ENCODE results near the gene SERPINA5. TPM values are rescaled to one million over a fixed set of nuclear protein-coding genes. Genes with fewer than 3 reads are reported as not detected.
"Not testable (repeated sequence)": the region's sequence is repeated elsewhere in the genome, so short reads cannot be mapped to it uniquely, and the experiment has no call there.

SERPINA5 gene
- total RNA-seq, 1 donor, result 0.09 TPM

DNA sequence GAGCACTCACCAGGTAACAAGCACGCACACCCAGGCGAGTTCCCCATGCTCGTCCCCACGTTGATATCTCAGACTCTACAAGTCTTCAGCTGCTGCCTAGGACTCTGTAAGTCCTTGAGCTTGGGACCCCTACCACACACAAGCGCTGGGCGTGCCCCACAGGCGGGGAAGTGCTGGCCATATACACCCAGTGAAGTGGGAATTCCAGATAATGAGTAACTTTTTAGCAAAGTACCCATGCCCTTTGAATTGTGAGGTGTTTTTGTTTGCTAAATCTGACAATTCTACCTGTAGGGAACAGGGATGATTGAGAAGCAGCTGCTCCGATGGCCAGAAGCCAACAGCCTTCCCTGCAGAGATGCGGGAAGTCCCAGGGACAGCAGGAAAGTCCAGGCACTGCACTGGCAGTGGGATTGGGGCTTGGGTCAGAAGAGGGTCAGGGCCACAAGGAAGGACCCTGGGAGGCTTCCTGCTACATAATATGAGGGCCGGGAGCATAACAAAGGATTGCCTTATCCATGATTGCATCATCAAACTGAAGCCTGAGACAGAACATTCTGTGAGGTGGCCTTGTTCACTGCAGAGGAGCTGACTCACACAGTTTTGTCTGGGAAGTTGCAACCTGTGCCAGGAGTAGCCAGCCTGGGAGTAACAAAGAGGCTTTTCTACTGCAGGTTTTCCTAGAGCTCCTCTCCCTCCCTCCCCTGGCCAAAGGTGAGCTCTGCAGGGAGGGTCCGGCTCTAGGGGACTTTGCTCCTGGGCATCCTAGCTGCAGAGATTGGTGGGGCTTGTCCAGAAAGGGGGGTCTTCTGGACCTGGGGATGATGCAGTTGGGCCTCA is 17.8 kb downstream of the SERPINA5 start:
- TF ChIP-seq, protein P1, sequence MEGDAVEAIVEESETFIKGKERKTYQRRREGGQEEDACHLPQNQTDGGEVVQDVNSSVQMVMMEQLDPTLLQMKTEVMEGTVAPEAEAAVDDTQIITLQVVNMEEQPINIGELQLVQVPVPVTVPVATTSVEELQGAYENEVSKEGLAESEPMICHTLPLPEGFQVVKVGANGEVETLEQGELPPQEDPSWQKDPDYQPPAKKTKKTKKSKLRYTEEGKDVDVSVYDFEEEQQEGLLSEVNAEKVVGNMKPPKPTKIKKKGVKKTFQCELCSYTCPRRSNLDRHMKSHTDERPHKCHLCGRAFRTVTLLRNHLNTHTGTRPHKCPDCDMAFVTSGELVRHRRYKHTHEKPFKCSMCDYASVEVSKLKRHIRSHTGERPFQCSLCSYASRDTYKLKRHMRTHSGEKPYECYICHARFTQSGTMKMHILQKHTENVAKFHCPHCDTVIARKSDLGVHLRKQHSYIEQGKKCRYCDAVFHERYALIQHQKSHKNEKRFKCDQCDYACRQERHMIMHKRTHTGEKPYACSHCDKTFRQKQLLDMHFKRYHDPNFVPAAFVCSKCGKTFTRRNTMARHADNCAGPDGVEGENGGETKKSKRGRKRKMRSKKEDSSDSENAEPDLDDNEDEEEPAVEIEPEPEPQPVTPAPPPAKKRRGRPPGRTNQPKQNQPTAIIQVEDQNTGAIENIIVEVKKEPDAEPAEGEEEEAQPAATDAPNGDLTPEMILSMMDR (IDR thresholded peaks at IDR 0.05; ENCODE audit: insufficient read depth, low read length), result peak; percentile 11
- H3K4me3 ChIP-seq (ENCODE audit: low read depth, low read length), result no peak overlapping the region
- peak; percentile 97 for DNase-seq (ENCODE audit: low read depth)

DNA sequence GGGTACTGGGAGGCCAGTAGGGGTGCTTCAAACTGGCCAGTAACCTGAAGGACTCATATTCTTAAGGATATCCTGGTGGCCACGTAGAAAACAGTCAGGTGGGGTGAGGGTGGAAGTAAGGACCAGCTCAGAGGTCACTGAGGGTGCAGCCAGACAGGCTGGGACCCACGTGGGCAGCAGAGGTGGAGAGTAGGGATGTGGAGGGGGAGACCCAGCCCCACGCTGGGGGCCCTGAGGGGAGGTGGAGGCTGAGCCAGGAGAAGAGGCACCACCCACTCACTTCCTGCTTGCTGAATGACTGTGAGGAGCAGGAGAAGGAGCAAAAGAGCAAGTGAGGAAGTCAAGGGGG is 18.4 kb downstream of the SERPINA5 start:
- no peak overlapping the region for H3K4me3 ChIP-seq (ENCODE audit: low read depth, low read length)
- DNase-seq (ENCODE audit: low read depth), result no peak
- TF ChIP-seq, protein P1 (IDR thresholded peaks at IDR 0.05; ENCODE audit: insufficient read depth, low read length), result no peak

DNA sequence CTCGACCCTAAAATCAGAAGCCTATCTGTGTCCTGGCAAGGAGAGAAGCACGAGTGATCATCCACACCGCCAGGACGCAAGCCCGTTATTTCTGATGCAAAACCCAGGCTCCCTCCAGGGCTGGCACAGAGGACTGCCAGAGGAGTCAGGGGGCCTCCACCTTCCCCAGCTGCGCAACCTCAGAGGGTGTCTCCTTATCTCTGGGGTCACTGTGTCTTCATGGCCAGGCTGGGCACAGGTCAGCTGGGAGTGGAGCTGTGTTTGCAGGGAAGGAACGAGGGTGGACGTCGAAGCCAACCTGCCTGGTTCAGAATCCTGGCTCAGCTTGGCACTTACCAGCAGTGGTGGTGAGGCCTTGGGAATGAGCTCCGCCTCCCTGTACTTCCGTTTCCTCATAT is 18.9 kb downstream of the SERPINA5 start:
- no peak for DNase-seq (ENCODE audit: low read depth)
- TF ChIP-seq, protein P1 (IDR thresholded peaks at IDR 0.05; ENCODE audit: insufficient read depth, low read length), result no peak
- no peak overlapping the region for H3K4me3 ChIP-seq (ENCODE audit: low read depth, low read length)

DNA sequence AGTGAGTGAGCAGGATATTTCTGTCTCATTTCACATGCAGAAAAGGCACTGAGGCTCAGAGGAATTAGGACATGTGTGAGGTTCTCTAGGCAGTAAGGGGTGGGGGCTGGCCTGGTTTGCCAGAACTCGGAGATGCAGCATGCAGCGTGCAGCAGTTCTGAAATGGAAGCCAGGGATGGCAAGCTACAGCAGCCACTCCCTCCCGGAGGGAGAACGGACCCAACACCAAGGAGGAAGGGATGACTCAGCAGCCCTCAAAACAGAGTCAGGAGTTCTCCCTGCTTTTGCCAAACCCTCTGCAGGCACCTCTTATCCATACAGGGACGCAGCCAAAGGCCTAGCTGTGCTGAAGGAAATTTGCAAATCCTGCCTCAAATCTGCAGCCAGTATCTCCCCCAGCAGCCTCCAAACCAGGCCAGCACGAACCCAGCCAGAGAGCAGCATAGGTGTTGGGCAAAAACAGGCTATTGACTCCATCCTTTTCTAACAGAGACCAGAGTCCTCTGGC is 20.7 kb downstream of the SERPINA5 start:
- no peak overlapping the region for H3K4me3 ChIP-seq (ENCODE audit: low read depth, low read length)
- DNase-seq (ENCODE audit: low read depth), result peak; percentile 98
- TF ChIP-seq, protein P1 (IDR thresholded peaks at IDR 0.05; ENCODE audit: insufficient read depth, low read length), result peak; percentile 13

DNA sequence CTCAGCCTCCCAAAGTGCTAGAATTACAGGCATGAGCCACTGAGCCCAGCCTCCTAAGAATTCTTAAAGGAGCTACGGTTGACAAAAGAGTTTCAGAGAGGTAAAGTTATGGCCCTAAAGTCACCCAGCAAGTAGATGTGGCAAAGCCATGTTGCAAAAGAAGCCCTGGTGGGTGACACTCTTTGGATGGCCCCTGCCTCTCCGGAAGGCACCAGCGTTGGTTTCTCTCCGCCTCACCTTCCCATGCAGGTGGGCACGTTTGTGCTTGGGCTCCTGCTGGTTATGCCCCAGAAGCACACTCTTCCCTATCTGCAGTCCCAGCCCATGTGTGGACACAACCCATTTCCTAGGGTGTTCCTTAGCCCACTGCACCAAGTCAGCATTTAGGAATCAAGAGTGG is 21.5 kb downstream of the SERPINA5 start:
- no peak overlapping the region for H3K4me3 ChIP-seq (ENCODE audit: low read depth, low read length)
- TF ChIP-seq, protein P1 (IDR thresholded peaks at IDR 0.05; ENCODE audit: insufficient read depth, low read length), result no peak
- DNase-seq (ENCODE audit: low read depth), result no peak

DNA sequence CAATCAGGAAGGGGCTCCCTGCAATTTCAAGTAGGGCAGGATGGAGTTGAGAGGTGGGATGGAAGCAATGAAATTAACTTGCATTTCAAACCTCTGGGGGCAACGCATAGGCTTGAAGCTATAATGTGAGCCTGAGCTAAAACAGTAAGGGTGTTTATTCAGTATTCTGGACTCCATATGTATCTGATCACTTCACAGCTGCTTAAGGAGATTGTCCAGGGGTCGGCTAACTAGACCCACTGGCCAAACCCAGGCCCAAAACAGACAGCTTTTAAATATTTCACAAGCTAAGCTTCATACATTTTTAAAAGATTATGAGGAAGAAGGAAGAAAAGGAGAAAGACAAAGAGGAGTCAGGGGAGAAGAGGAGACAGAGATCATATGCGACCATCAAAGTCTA is 24.1 kb downstream of the SERPINA5 start:
- DNase-seq (ENCODE audit: low read depth), result no peak
- TF ChIP-seq, protein P1 (IDR thresholded peaks at IDR 0.05; ENCODE audit: insufficient read depth, low read length), result no peak

DNA sequence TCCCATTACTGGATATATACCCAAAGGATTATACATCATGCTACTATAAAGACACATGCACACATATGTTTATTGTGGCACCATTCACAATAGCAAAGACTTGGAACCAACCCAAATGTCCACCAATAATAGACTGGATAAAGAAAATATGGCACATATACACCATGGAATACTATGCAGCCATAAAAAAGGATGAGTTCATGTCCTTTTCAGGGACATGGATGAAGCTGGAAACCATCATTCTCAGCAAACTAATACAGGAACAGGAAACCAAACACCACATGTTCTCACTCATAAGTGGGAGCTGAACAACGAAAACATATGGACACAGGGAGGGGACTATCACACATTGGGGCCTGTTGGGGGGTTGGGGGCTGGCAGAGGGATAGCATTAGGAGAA is 27.7 kb downstream of the SERPINA5 start:
- H3K4me3 ChIP-seq (ENCODE audit: low read depth, low read length); DNase-seq (ENCODE audit: low read depth): not testable (repeated sequence)

More for the DNA sequence above, 24.1 kb downstream of the SERPINA5 start:
- H3K4me3 ChIP-seq (ENCODE audit: low read depth, low read length), result no peak overlapping the region
